Muscle of leg (tissue), 11 donors: ENCODE measurements around the gene ATAD3A. TPM values are rescaled to one million over a fixed set of nuclear protein-coding genes. Genes with fewer than 3 reads are reported as not detected.
"Not testable (repeated sequence)": the region's sequence is repeated elsewhere in the genome, so short reads cannot be mapped to it uniquely, and the experiment has no call there.

Experiments
- DNase-seq: peaks from one replicate; pipeline ENCODE4 v3.0.0; 2013
- H3K27ac ChIP-seq: one replicate; pipeline ENCODE4 v1.5.1; 2013; ENCODE audit warnings: mild to moderate bottlenecking, low read length, control low read depth
- H3K27me3 ChIP-seq: one replicate; pipeline ENCODE4 v1.6.1; 2013; ENCODE audit warnings: low read length; ENCODE audit not compliant: control insufficient read depth, insufficient read depth
- H3K36me3 ChIP-seq: one replicate; pipeline ENCODE4 v1.6.1; 2013; ENCODE audit warnings: low read length; ENCODE audit not compliant: control insufficient read depth, insufficient read depth
- H3K4me1 ChIP-seq: one replicate; pipeline ENCODE4 v1.6.1; 2013; ENCODE audit warnings: low read length; ENCODE audit not compliant: control insufficient read depth, insufficient read depth
- H3K4me3 ChIP-seq: one replicate; pipeline ENCODE4 v1.5.1; 2013; ENCODE audit warnings: low read length, control low read depth
- H3K9me3 ChIP-seq: replicated peaks from 2 replicates; pipeline ENCODE4 v1.6.1; 2013; ENCODE audit warnings: low read depth, low read length; ENCODE audit not compliant: control insufficient read depth
- WGBS: methylation state at CpG from one replicate; pipeline ENCODE4 v1.1.5; 2013; ENCODE audit warnings: missing lambda C conversion rate; ENCODE audit not compliant: insufficient coverage; 5-methylcytosine and 5-hydroxymethylcytosine counted together
- polyA plus RNA-seq, 8 donors: library from polyadenylated mRNA; unstranded; fragments of 120-200 nt; gene quantifications; one replicate each; pipeline versions ENCODE4 v1.2.1 to v1.2.3, GENCODE V29; 2013; ENCODE audit warnings: inconsistent platforms in 1 of 8, low replicate concordance in 1 of 8; ENCODE audit not compliant: insufficient read length in 8 of 8, insufficient read depth in 1 of 8
- total RNA-seq: library from RNA; stranded (reverse); fragments of 120-200 nt; gene quantifications from one replicate; pipeline ENCODE4 v1.2.4, GENCODE V29; 2013

ATAD3A gene
- total and polyA plus RNA-seq, 9 donors, result 13.5 to 22.0 (median 20.5) TPM

- DNase-seq, result no peak
- no peaks in the 10 kb centered on the region for H3K9me3 ChIP-seq
- no peaks in the 10 kb centered on the region for H3K27me3 ChIP-seq
- peaks cover 13% of the 10 kb centered on the region for H3K4me1 ChIP-seq
- WGBS, result 77% methylated on average over 13 of the region's 13 CpGs
- peaks cover 7% of the 10 kb centered on the region for H3K36me3 ChIP-seq
- no peak overlapping the region for H3K4me3 ChIP-seq
- H3K27ac ChIP-seq, result no peak overlapping the region
Observed at GRCh38 chr1:1554550-1554925, 42.6 kb downstream of the ATAD3A start.

GRCh38 chr1:1554926-1555915 is 43.3 kb downstream of the ATAD3A start:
- Histone ChIP-seq H3K36me3 (peaks cover 11% of the 10 kb centered on the region), H3K4me1 (peaks cover 10% of the 10 kb centered on the region), H3K4me3 (no peak overlapping the region), H3K9me3 (no peaks in the 10 kb centered on the region), H3K27me3 (no peaks in the 10 kb centered on the region), H3K27ac (no peak overlapping the region)
- DNase-seq, result no peak
- 50% methylated on average over 20 of the region's 31 CpGs for WGBS

GRCh38 chr1:1556505-1556904 is 44.5 kb downstream of the ATAD3A start:
- Histone ChIP-seq H3K36me3 (peaks cover 22% of the 10 kb centered on the region), H3K27ac (no peak overlapping the region)

GRCh38 chr1:1556961-1557360 is 45.0 kb downstream of the ATAD3A start:
- H3K4me3 ChIP-seq, result not testable (repeated sequence)

More at GRCh38 chr1:1556505-1556904, 44.5 kb downstream of the ATAD3A start:
- DNase-seq, result no peak
- no peaks in the 10 kb centered on the region for H3K9me3 ChIP-seq
- H3K4me1 ChIP-seq, result no peaks in the 10 kb centered on the region
- H3K27me3 ChIP-seq, result no peaks in the 10 kb centered on the region
- 87% methylated on average over 5 of the region's 6 CpGs for WGBS
- H3K4me3 ChIP-seq, result no peak overlapping the region

GRCh38 chr1:1557688-1558087 is 45.7 kb downstream of the ATAD3A start:
- not testable (repeated sequence) for DNase-seq, H3K9me3 ChIP-seq, H3K4me3 ChIP-seq, H3K4me1 ChIP-seq, H3K27me3 ChIP-seq, H3K27ac ChIP-seq
- WGBS, result 97% methylated on average over 6 of the region's 7 CpGs
- peaks cover 34% of the 10 kb centered on the region for H3K36me3 ChIP-seq

More at GRCh38 chr1:1556961-1557360, 45.0 kb downstream of the ATAD3A start:
- peaks cover 27% of the 10 kb centered on the region for H3K36me3 ChIP-seq
- not testable (repeated sequence) for H3K4me1 ChIP-seq, H3K27me3 ChIP-seq, H3K9me3 ChIP-seq, H3K27ac ChIP-seq, DNase-seq
- WGBS, result 94% methylated on average over 8 of the region's 11 CpGs

- Histone ChIP-seq H3K27me3 (no peaks in the 10 kb centered on the region), H3K36me3 (peaks cover 42% of the 10 kb centered on the region)
- 56% methylated on average over 4 of the region's 4 CpGs for WGBS
Observed at GRCh38 chr1:1558591-1558990, 46.6 kb downstream of the ATAD3A start.

GRCh38 chr1:1559066-1559465 is 47.1 kb downstream of the ATAD3A start:
- Histone ChIP-seq H3K4me3 (no peak overlapping the region), H3K27me3 (no peaks in the 10 kb centered on the region), H3K9me3 (no peaks in the 10 kb centered on the region), H3K36me3 (peaks cover 44% of the 10 kb centered on the region), H3K4me1 (no peaks in the 10 kb centered on the region), H3K27ac (no peak overlapping the region)
- WGBS, result 79% methylated on average over 17 of the region's 17 CpGs
- DNase-seq, result no peak

More at GRCh38 chr1:1558591-1558990, 46.6 kb downstream of the ATAD3A start:
- Histone ChIP-seq H3K9me3 (no peaks in the 10 kb centered on the region), H3K27ac (no peak overlapping the region), H3K4me1 (no peaks in the 10 kb centered on the region), H3K4me3 (no peak overlapping the region)
- no peak for DNase-seq

GRCh38 chr1:1560178-1560577 is 48.2 kb downstream of the ATAD3A start:
- Histone ChIP-seq H3K27ac (no peak overlapping the region), H3K4me3 (no peak overlapping the region), H3K36me3 (peaks cover 52% of the 10 kb centered on the region), H3K9me3 (no peaks in the 10 kb centered on the region), H3K4me1 (no peaks in the 10 kb centered on the region), H3K27me3 (no peaks in the 10 kb centered on the region)
- 81% methylated on average over 6 of the region's 9 CpGs for WGBS
- no peak for DNase-seq

- H3K36me3 ChIP-seq, result peaks cover 61% of the 10 kb centered on the region
- WGBS, result 92% methylated on average over 10 of the region's 15 CpGs
- peaks cover 3% of the 10 kb centered on the region for H3K4me1 ChIP-seq
- H3K27ac ChIP-seq, result no peak overlapping the region
- no peak for DNase-seq
- H3K27me3 ChIP-seq, result no peaks in the 10 kb centered on the region
- H3K9me3 ChIP-seq, result no peaks in the 10 kb centered on the region
- no peak overlapping the region for H3K4me3 ChIP-seq
Observed at GRCh38 chr1:1561801-1562470, 50.0 kb downstream of the ATAD3A start.

- 83% methylated on average over 16 of the region's 21 CpGs for WGBS
- Histone ChIP-seq H3K4me3 (no peak overlapping the region), H3K27me3 (no peaks in the 10 kb centered on the region), H3K4me1 (peaks cover 9% of the 10 kb centered on the region), H3K27ac (no peak overlapping the region), H3K9me3 (no peaks in the 10 kb centered on the region), H3K36me3 (peaks cover 60% of the 10 kb centered on the region)
- no peak for DNase-seq
Observed at GRCh38 chr1:1562556-1563195, 50.7 kb downstream of the ATAD3A start.
